T follicular helper cell (primary cell): ENCODE data around the gene LRCH1.

ENCODE experiments used
- DNase-seq: peaks from one replicate; pipeline ENCODE4 v3.0.0-alpha.2; 2020; ENCODE audit warnings: low read depth

Gene LRCH1

GRCh38 chr13:46615888-46616531 lies 63.0 kb downstream of the LRCH1 start:
- DNase-seq, result no peak

GRCh38 chr13:46617229-46617721 lies 64.3 kb downstream of the LRCH1 start:
- DNase-seq, result no peak

GRCh38 chr13:46617885-46618284 lies 64.9 kb downstream of the LRCH1 start:
- DNase-seq, result no peak

- no peak for DNase-seq
Observed at GRCh38 chr13:46618694-46619254, 65.8 kb downstream of the LRCH1 start.

- DNase-seq, result no peak
Observed at GRCh38 chr13:46620029-46620428, 67.1 kb downstream of the LRCH1 start.

- no peak for DNase-seq
Observed at GRCh38 chr13:46620471-46620870, 67.5 kb downstream of the LRCH1 start.

GRCh38 chr13:46621133-46621532 lies 68.2 kb downstream of the LRCH1 start:
- DNase-seq, result no peak

GRCh38 chr13:46621792-46622629 lies 69.0 kb downstream of the LRCH1 start:
- no peak for DNase-seq

GRCh38 chr13:46622630-46623256 lies 69.8 kb downstream of the LRCH1 start:
- DNase-seq, result no peak

- no peak for DNase-seq
Observed at GRCh38 chr13:46624353-46624752, 71.4 kb downstream of the LRCH1 start.

- no peak for DNase-seq
Observed at GRCh38 chr13:46624821-46625220, 71.9 kb downstream of the LRCH1 start.

GRCh38 chr13:46627462-46627861 lies 74.5 kb downstream of the LRCH1 start:
- DNase-seq, result no peak

- no peak for DNase-seq
Observed at GRCh38 chr13:46628622-46629365, 75.8 kb downstream of the LRCH1 start.

GRCh38 chr13:46629811-46630413 lies 76.9 kb downstream of the LRCH1 start:
- DNase-seq, result no peak

GRCh38 chr13:46630431-46631178 lies 77.6 kb downstream of the LRCH1 start:
- no peak for DNase-seq

- DNase-seq, result no peak
Observed at GRCh38 chr13:46631179-46631542, 78.2 kb downstream of the LRCH1 start.

- no peak for DNase-seq
Observed at GRCh38 chr13:46632176-46632575, 79.2 kb downstream of the LRCH1 start.

- no peak for DNase-seq
Observed at GRCh38 chr13:46633416-46633815, 80.4 kb downstream of the LRCH1 start.

GRCh38 chr13:46636451-46636850 lies 83.5 kb downstream of the LRCH1 start:
- DNase-seq, result no peak

GRCh38 chr13:46637213-46637612 lies 84.2 kb downstream of the LRCH1 start:
- DNase-seq, result no peak

GRCh38 chr13:46638262-46638661 lies 85.3 kb downstream of the LRCH1 start:
- no peak for DNase-seq
